Panc1 (cell line): ENCODE results near the gene ALS2CL. TPM values are rescaled to one million over a fixed set of nuclear protein-coding genes. Genes with fewer than 3 reads are reported as not detected.

Source experiments
- ATAC-seq: fragments of 200-7000 bp; cut with Tn5 transposase; 2 replicates; pipeline ENCODE4 v1.9.1; 2020; ENCODE audit warnings: mild to moderate bottlenecking, moderate library complexity
- BruUV-seq: library from RNA; stranded (reverse); fragments of 400-500 nt; replicated peaks from 2 replicates; lab custom pipeline; 2021; lab: Mats Ljungman, UMichigan
- CTCF ChIA-PET: fragments of 300-600 bp; sonication (Branson Sonifier 250); formaldehyde crosslinking; loops from one replicate; lab custom pipeline; 2022; ENCODE audit warnings: antibody characterized with exemption; lab: Charles Lee
- POLR2A ChIA-PET: fragments of 300-600 bp; sonication (Branson Sonifier 250); formaldehyde crosslinking; loops from one replicate; lab custom pipeline; 2022; ENCODE audit warnings: antibody characterized with exemption; lab: Charles Lee
- DNase-seq: peaks from one replicate; pipeline ENCODE4 v3.0.0-alpha.2; 2010; ENCODE audit warnings: low read depth, low spot score
- H3K27ac ChIP-seq: 2 replicates; pipeline ENCODE4 v1.5.1; 2011; ENCODE audit warnings: mild to moderate bottlenecking, low read length, inconsistent platforms
- H3K27me3 ChIP-seq: fragments of 200-500 bp; sonication (Bioruptor generic); 2 replicates; pipeline ENCODE4 v1.6.0; 2014; ENCODE audit warnings: low read length, inconsistent platforms; ENCODE audit not compliant: control insufficient read depth, insufficient read depth
- H3K36me3 ChIP-seq: fragments of 200-500 bp; sonication (Bioruptor generic); 2 replicates; pipeline ENCODE4 v1.5.1; 2014; ENCODE audit warnings: inconsistent platforms, mild to moderate bottlenecking, low read length, moderate library complexity; ENCODE audit not compliant: control insufficient read depth, insufficient read depth
- H3K4me1 ChIP-seq: 2 replicates; pipeline ENCODE4 v1.5.1; 2011; ENCODE audit warnings: inconsistent platforms, mild to moderate bottlenecking, low read length, moderate library complexity; ENCODE audit not compliant: control insufficient read depth, insufficient read depth
- H3K4me3 ChIP-seq, 2 experiments: 2 replicates each; pipeline ENCODE4 v1.5.1; 2011 to 2012; ENCODE audit warnings: low read depth in 2 of 2, low read length in 2 of 2, mild to moderate bottlenecking in 2 of 2, inconsistent platforms in 1 of 2, moderate library complexity in 1 of 2
- H3K9me3 ChIP-seq: fragments of 200-500 bp; sonication (Bioruptor generic); 2 replicates; pipeline ENCODE4 v1.5.1; 2014; ENCODE audit warnings: low read depth, mild to moderate bottlenecking, inconsistent platforms, low read length, moderate library complexity; ENCODE audit not compliant: control insufficient read depth, insufficient read depth
- CTCF ChIP-seq: fragments of 450-650 bp; IDR thresholded peaks from 2 replicates; pipeline ENCODE4 v1.5.1; 2017; ENCODE audit warnings: mild to moderate bottlenecking
- POLR2AphosphoS5 ChIP-seq: IDR thresholded peaks from 2 replicates; pipeline ENCODE4 v1.6.1; 2012; ENCODE audit warnings: mild to moderate bottlenecking, low read depth, low read length, moderate library complexity
- REST ChIP-seq, 2 experiments: IDR thresholded peaks; 2 replicates each; pipeline ENCODE4 v1.6.1; 2011 to 2012; ENCODE audit warnings: low read depth in 2 of 2, control low read depth in 1 of 2, low read length in 1 of 2, mild to moderate bottlenecking in 1 of 2, moderate library complexity in 1 of 2; ENCODE audit not compliant: insufficient read depth in 1 of 2
- SIN3A ChIP-seq: IDR thresholded peaks from 2 replicates; pipeline ENCODE4 v1.6.1; 2012; ENCODE audit warnings: low read depth, mild to moderate bottlenecking, low read length, moderate library complexity, borderline replicate concordance; ENCODE audit not compliant: insufficient read depth
- TCF7L2 ChIP-seq: IDR thresholded peaks from 2 replicates; pipeline ENCODE4 v1.6.1; 2011; ENCODE audit warnings: mild to moderate bottlenecking, low read depth, low read length, inconsistent platforms
- in situ Hi-C: cut with HindIII; loops from 2 replicates; pipeline ENCODE4 v1.10.0; 2016; ENCODE audit warnings: low sequenced_read_pairs, low pct_unique_long_range_greater_than_20kb
- intact Hi-C: fragments of 100-400 bp; cut with micrococcal nuclease; formaldehyde crosslinking; loops from one replicate; pipeline ENCODE4 v1.10.0; 2022; ENCODE audit not compliant: unreplicated experiment
- total RNA-seq: library from RNA; stranded (reverse); gene quantifications from one replicate; pipeline ENCODE4 v1.2.1, GENCODE V29; 2021; ENCODE audit not compliant: unreplicated experiment

ALS2CL gene
- total RNA-seq, 1 experiment from 2014 or later: 2.7 TPM

GRCh38 chr3:46737329-46737731, 43.9 kb upstream of the ALS2CL start:
- BruUV-seq: no TSS peak
- H3K4me3 ChIP-seq: no peak overlapping the region
- H3K36me3 ChIP-seq: no peaks in the 10 kb centered on the region
- H3K9me3 ChIP-seq: no peaks in the 10 kb centered on the region
- no peak overlapping the region for H3K27ac ChIP-seq
- no peaks in the 10 kb centered on the region for H3K4me1 ChIP-seq
- H3K27me3 ChIP-seq: no peaks in the 10 kb centered on the region
- CTCF ChIA-PET: no interaction called here
- intact Hi-C loops (no loop called here), in situ Hi-C loops (no loop called here)
- POLR2A ChIA-PET: no interaction called here
- TF ChIP-seq TCF7L2: no peak
- TF ChIP-seq CTCF: no peak
- no peak for TF ChIP-seq POLR2AphosphoS5
- TF ChIP-seq REST (IDR thresholded peaks at IDR 0.05; ENCODE audit: insufficient read depth in 1 of 2, low read depth in 2 of 2, low read length in 1 of 2): no peak
- no peak for TF ChIP-seq SIN3A
- DNase-seq (no peak), ATAC-seq (no peak)

GRCh38 chr3:46736006-46736872, 42.8 kb upstream of the ALS2CL start:
- ChIA-PET CTCF (no interaction called here), POLR2A (no interaction called here)
- intact Hi-C loops (no loop called here), in situ Hi-C loops (no loop called here)
- DNase-seq (no peak), ATAC-seq (no peak)
- no peak overlapping the region for H3K4me3 ChIP-seq
- H3K27me3 ChIP-seq: no peaks in the 10 kb centered on the region
- H3K27ac ChIP-seq: no peak overlapping the region
- no peak for TF ChIP-seq POLR2AphosphoS5
- TF ChIP-seq REST (IDR thresholded peaks at IDR 0.05; ENCODE audit: insufficient read depth in 1 of 2, low read depth in 2 of 2, low read length in 1 of 2): no peak
- TF ChIP-seq TCF7L2: no peak
- TF ChIP-seq SIN3A: no peak
- TF ChIP-seq CTCF: no peak
- no peaks in the 10 kb centered on the region for H3K4me1 ChIP-seq
- no peaks in the 10 kb centered on the region for H3K9me3 ChIP-seq
- no peaks in the 10 kb centered on the region for H3K36me3 ChIP-seq
- no TSS peak for BruUV-seq
